ENCODE data around the gene ARPC2.

DNA sequence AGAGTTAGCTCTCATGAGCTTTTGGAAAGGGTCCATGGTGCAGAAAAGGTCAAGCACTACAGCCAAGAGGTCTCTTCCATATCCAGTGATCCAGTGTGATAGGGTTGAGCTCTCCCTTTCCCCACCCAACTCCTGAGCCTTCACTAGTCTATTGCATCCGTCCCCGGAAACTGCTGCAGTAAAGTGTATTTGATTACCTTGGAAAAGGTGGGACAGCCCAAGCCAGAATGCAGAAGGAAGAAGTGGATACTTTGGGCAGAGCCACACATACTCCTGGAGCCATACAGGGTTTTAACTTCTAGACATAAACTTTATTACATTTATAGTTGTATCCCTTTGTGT, 56.9 kb downstream of the ARPC2 start:
- TF ChIP-seq, protein P1, sequence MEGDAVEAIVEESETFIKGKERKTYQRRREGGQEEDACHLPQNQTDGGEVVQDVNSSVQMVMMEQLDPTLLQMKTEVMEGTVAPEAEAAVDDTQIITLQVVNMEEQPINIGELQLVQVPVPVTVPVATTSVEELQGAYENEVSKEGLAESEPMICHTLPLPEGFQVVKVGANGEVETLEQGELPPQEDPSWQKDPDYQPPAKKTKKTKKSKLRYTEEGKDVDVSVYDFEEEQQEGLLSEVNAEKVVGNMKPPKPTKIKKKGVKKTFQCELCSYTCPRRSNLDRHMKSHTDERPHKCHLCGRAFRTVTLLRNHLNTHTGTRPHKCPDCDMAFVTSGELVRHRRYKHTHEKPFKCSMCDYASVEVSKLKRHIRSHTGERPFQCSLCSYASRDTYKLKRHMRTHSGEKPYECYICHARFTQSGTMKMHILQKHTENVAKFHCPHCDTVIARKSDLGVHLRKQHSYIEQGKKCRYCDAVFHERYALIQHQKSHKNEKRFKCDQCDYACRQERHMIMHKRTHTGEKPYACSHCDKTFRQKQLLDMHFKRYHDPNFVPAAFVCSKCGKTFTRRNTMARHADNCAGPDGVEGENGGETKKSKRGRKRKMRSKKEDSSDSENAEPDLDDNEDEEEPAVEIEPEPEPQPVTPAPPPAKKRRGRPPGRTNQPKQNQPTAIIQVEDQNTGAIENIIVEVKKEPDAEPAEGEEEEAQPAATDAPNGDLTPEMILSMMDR (IDR thresholded peaks at IDR 0.05 in 8 of 11, conservative IDR thresholded peaks at IDR 0.05 in 3 of 11) = no peak
- no peak for TF ChIP-seq POLR2A (IDR thresholded peaks at IDR 0.05)
